ENCODE measurements around the gene IZUMO1. TPM values are rescaled to one million over a fixed set of nuclear protein-coding genes. Genes with fewer than 3 reads are reported as not detected.

Gene IZUMO1
- total and polyA plus RNA-seq, 2 of the 4 experiments (the other 2 are of a cell fraction) = not detected

DNA sequence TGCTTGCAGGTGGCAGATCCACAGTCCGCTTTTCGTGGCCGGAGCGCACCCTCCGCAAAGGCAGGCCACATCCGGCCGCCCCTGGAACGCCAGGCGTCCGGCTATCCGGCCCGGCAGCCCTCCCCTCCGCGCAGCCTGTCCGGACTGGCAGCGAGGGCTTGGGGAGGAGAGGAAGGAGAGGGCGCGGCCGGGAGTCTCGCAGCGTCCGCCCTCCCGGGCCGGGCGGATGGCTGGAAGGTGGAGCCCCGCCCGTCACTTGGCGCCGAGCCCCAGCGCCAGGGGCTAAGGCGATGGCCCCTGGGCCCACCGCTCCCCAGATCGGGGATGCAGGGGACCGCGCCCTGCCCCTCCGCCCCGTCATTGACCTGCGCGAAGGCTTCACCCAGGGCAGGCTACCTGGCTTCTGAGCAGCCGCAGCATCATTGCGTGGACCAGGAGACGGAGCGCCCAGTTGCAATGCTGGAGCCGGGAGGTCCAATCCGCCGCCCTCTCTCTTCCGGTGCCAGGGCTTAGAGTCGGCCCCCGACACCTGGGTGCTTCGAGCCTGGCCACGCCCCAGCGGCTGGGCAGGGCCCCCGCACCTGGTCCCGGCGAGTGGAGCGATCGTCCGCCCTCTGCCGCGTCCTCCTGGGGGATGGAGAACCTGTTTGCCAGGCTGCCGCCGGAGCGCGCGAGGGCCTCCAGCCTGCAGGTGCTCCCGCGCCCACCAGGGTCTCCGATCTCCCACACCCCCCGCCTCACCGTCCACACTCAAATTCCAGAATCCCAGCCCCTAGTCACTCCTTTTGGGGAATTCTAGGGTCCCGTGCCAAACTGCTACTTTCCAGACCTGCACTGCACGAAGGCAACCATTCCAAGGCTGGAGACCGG is 6.0 kb upstream of the IZUMO1 start, which contains the start of gene FUT1 (continued):
- TF ChIP-seq, protein P1, sequence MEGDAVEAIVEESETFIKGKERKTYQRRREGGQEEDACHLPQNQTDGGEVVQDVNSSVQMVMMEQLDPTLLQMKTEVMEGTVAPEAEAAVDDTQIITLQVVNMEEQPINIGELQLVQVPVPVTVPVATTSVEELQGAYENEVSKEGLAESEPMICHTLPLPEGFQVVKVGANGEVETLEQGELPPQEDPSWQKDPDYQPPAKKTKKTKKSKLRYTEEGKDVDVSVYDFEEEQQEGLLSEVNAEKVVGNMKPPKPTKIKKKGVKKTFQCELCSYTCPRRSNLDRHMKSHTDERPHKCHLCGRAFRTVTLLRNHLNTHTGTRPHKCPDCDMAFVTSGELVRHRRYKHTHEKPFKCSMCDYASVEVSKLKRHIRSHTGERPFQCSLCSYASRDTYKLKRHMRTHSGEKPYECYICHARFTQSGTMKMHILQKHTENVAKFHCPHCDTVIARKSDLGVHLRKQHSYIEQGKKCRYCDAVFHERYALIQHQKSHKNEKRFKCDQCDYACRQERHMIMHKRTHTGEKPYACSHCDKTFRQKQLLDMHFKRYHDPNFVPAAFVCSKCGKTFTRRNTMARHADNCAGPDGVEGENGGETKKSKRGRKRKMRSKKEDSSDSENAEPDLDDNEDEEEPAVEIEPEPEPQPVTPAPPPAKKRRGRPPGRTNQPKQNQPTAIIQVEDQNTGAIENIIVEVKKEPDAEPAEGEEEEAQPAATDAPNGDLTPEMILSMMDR (conservative IDR thresholded peaks at IDR 0.05; ENCODE audit: low read depth, low read length) = no peak
- TF ChIP-seq CHD1 (IDR thresholded peaks at IDR 0.05; ENCODE audit: low read depth, low read length) = no peak
